ENCODE data around the gene STX1A. TPM values are rescaled to one million over a fixed set of nuclear protein-coding genes. Genes with fewer than 3 reads are reported as not detected.

Gene STX1A
- total and polyA plus RNA-seq, 2 experiments from 2014 or later: 10.9 to 12.0 TPM

GRCh38 chr7:73704640-73705550, 14.6 kb downstream of the STX1A start:
- Histone ChIP-seq H3K4me1 (ENCODE audit: insufficient read depth) (no peaks in the 10 kb centered on the region), H3K79me2 (ENCODE audit: insufficient read depth) (peaks cover 34% of the 10 kb centered on the region), H3F3A (ENCODE audit: insufficient read depth) (no peaks in the 10 kb centered on the region), H3K4me2 (ENCODE audit: unreplicated experiment) (no peak overlapping the region), H3K36me3 (ENCODE audit: low read depth) (peaks cover 8% of the 10 kb centered on the region; the same call in 1 of the 2 replicates), H3K9me3 (ENCODE audit: low read depth) (no peaks in the 10 kb centered on the region), H3K9ac (no peak overlapping the region), H4K20me1 (ENCODE audit: insufficient read depth) (no peaks in the 10 kb centered on the region), H3K27ac (no peak overlapping the region), H3K9me2 (ENCODE audit: insufficient read depth) (no peaks in the 10 kb centered on the region), H2AFZ (no peak overlapping the region), H3K27me3 (replicated peaks; ENCODE audit: insufficient read depth) (no peaks in the 10 kb centered on the region), H3K4me3 (no peak overlapping the region)
- 80 to 82% methylated on average over 20 to 23 of the region's 23 CpGs for WGBS, 2 experiments (ENCODE audit: low coverage in 1 of 2, low lambda C conversion rate in 2 of 2, missing lambda C conversion rate in 2 of 2)
- no peak for DNase-seq
- no peak for TF ChIP-seq EZH2 (IDR thresholded peaks at IDR 0.05; ENCODE audit: insufficient read depth, poor library complexity, severe bottlenecking)
- TF ChIP-seq EZH2phosphoT487 (IDR thresholded peaks at IDR 0.05; ENCODE audit: insufficient read depth, low read depth): no peak
- in situ Hi-C loops (cut with MboI): no loop called here

- Histone ChIP-seq H3K9me3 (ENCODE audit: low read depth) (no peaks in the 10 kb centered on the region), H3K36me3 (ENCODE audit: low read depth) (peaks cover 8% of the 10 kb centered on the region; the same call in 1 of the 2 replicates), H3K4me2 (ENCODE audit: unreplicated experiment) (no peak overlapping the region), H3K9me2 (ENCODE audit: insufficient read depth) (no peaks in the 10 kb centered on the region), H3F3A (ENCODE audit: insufficient read depth) (no peaks in the 10 kb centered on the region), H3K4me3 (no peak overlapping the region), H3K79me2 (ENCODE audit: insufficient read depth) (peaks cover 25% of the 10 kb centered on the region), H3K9ac (no peak overlapping the region), H2AFZ (no peak overlapping the region), H3K4me1 (ENCODE audit: insufficient read depth) (no peaks in the 10 kb centered on the region), H3K27me3 (replicated peaks; ENCODE audit: insufficient read depth) (no peaks in the 10 kb centered on the region), H3K27ac (no peak overlapping the region), H4K20me1 (ENCODE audit: insufficient read depth) (no peaks in the 10 kb centered on the region)
- in situ Hi-C loops (cut with MboI): no loop called here
- TF ChIP-seq EZH2 (IDR thresholded peaks at IDR 0.05; ENCODE audit: insufficient read depth, poor library complexity, severe bottlenecking) (no peak), EZH2phosphoT487 (IDR thresholded peaks at IDR 0.05; ENCODE audit: insufficient read depth, low read depth) (no peak)
- WGBS, 2 experiments (ENCODE audit: low coverage in 1 of 2, low lambda C conversion rate in 2 of 2, missing lambda C conversion rate in 2 of 2): 66 to 81% methylated on average over 24 to 30 of the region's 45 CpGs
- DNase-seq: peak; percentile 52
Observed at GRCh38 chr7:73703757-73704639, 15.5 kb downstream of the STX1A start.

- Histone ChIP-seq H3K36me3 (ENCODE audit: low read depth) (peaks cover 8% of the 10 kb centered on the region; the same call in 1 of the 2 replicates), H3K9ac (no peak overlapping the region), H3K9me2 (ENCODE audit: insufficient read depth) (no peaks in the 10 kb centered on the region), H4K20me1 (ENCODE audit: insufficient read depth) (no peaks in the 10 kb centered on the region), H3K27me3 (replicated peaks; ENCODE audit: insufficient read depth) (no peaks in the 10 kb centered on the region), H3K4me3 (no peak overlapping the region), H3K79me2 (ENCODE audit: insufficient read depth) (peaks cover 17% of the 10 kb centered on the region), H3K4me1 (ENCODE audit: insufficient read depth) (no peaks in the 10 kb centered on the region), H2AFZ (no peak overlapping the region), H3F3A (ENCODE audit: insufficient read depth) (0 out of 2 replicates have a peak, but pooled peaks cover under 1% of the 10 kb centered on the region), H3K4me2 (ENCODE audit: unreplicated experiment) (no peak overlapping the region), H3K9me3 (ENCODE audit: low read depth) (no peaks in the 10 kb centered on the region), H3K27ac (no peak overlapping the region)
- no peak for TF ChIP-seq EZH2phosphoT487 (IDR thresholded peaks at IDR 0.05; ENCODE audit: insufficient read depth, low read depth)
- no peak for TF ChIP-seq EZH2 (IDR thresholded peaks at IDR 0.05; ENCODE audit: insufficient read depth, poor library complexity, severe bottlenecking)
- no peak for DNase-seq
- in situ Hi-C loops (cut with MboI): no loop called here
- WGBS, 2 experiments (ENCODE audit: low coverage in 1 of 2, low lambda C conversion rate in 2 of 2, missing lambda C conversion rate in 2 of 2): 88 to 89% methylated on average over 13 of the region's 13 CpGs
Observed at GRCh38 chr7:73703225-73703624, 16.2 kb downstream of the STX1A start.

- H3K9me3 ChIP-seq (ENCODE audit: low read depth): no peaks in the 10 kb centered on the region
- H3K4me2 ChIP-seq (ENCODE audit: unreplicated experiment): no peak overlapping the region
- no peak for DNase-seq
- H3K4me3 ChIP-seq: no peak overlapping the region
- no peaks in the 10 kb centered on the region for H3K4me1 ChIP-seq (ENCODE audit: insufficient read depth)
- peaks cover 12% of the 10 kb centered on the region for H3K79me2 ChIP-seq (ENCODE audit: insufficient read depth)
- H4K20me1 ChIP-seq (ENCODE audit: insufficient read depth): no peaks in the 10 kb centered on the region
- TF ChIP-seq EZH2phosphoT487 (IDR thresholded peaks at IDR 0.05; ENCODE audit: insufficient read depth, low read depth) (no peak), EZH2 (IDR thresholded peaks at IDR 0.05; ENCODE audit: insufficient read depth, poor library complexity, severe bottlenecking) (no peak)
- H3K36me3 ChIP-seq (ENCODE audit: low read depth): peaks cover 10% of the 10 kb centered on the region; the same call in 1 of the 2 replicates
- WGBS, 2 experiments (ENCODE audit: low coverage in 1 of 2, low lambda C conversion rate in 2 of 2, missing lambda C conversion rate in 2 of 2): 97% methylated on average over 16 to 18 of the region's 18 CpGs
- no peaks in the 10 kb centered on the region for H3K27me3 ChIP-seq (replicated peaks; ENCODE audit: insufficient read depth)
- in situ Hi-C loops (cut with MboI): no loop called here
- no peak overlapping the region for H3K9ac ChIP-seq
- H3K9me2 ChIP-seq (ENCODE audit: insufficient read depth): no peaks in the 10 kb centered on the region
- H3F3A ChIP-seq (ENCODE audit: insufficient read depth): 0 out of 2 replicates have a peak, but pooled peaks cover 6% of the 10 kb centered on the region
- H2AFZ ChIP-seq: no peak overlapping the region
- no peak overlapping the region for H3K27ac ChIP-seq
Observed at GRCh38 chr7:73702665-73703064, 16.8 kb downstream of the STX1A start.
